Naive thymus-derived CD4-positive, alpha-beta T cell (primary cell): ENCODE data around the gene PDE8B. TPM values are rescaled to one million over a fixed set of nuclear protein-coding genes. Genes with fewer than 3 reads are reported as not detected.

Source experiments
- ATAC-seq: fragments of 150-1000 bp; cut with Tn5 transposase; 2 replicates; pipeline ENCODE4 v1.10.0; 2021; ENCODE audit warnings: mild to moderate bottlenecking, moderate library complexity
- CTCF ChIA-PET: fragments of 350-600 bp; sonication (Branson Sonifier 250); formaldehyde crosslinking; loops from one replicate; lab custom pipeline; 2021; ENCODE audit warnings: antibody characterized with exemption; lab: Charles Lee
- POLR2A ChIA-PET: fragments of 350-600 bp; sonication (Branson Sonifier 250); formaldehyde crosslinking; loops from one replicate; lab custom pipeline; 2021; ENCODE audit warnings: antibody characterized with exemption, inconsistent platforms; lab: Charles Lee
- DNase-seq, 9 donors: peaks; one replicate each; pipeline versions ENCODE4 v3.0.0 to v3.0.0-alpha.2; 2020 to 2022; ENCODE audit warnings: mixed read lengths in 1 of 9
- H3K27ac ChIP-seq: one replicate; pipeline ENCODE4 v1.7.0; 2013; ENCODE audit warnings: mild to moderate bottlenecking, low read depth, low read length, moderate library complexity
- H3K27me3 ChIP-seq, 2 donors: one replicate each; pipeline ENCODE4 v1.7.0; 2013; ENCODE audit warnings: low read length in 2 of 2, mild to moderate bottlenecking in 2 of 2, moderate library complexity in 2 of 2; ENCODE audit not compliant: control insufficient read depth in 2 of 2, insufficient read depth in 2 of 2
- H3K36me3 ChIP-seq, 3 experiments: 1 replicate in 2 of 3; 2 replicates in 1 of 3; pipeline ENCODE4 v1.7.0; 2013; ENCODE audit warnings: low read length in 3 of 3, mild to moderate bottlenecking in 3 of 3, moderate library complexity in 1 of 3; ENCODE audit not compliant: insufficient read depth in 3 of 3, control insufficient read depth in 2 of 3
- H3K4me1 ChIP-seq, 2 donors: one replicate each; pipeline ENCODE4 v1.7.0; 2013; ENCODE audit warnings: low read length in 2 of 2, mild to moderate bottlenecking in 2 of 2, moderate library complexity in 1 of 2; ENCODE audit not compliant: control insufficient read depth in 2 of 2, insufficient read depth in 2 of 2
- H3K4me3 ChIP-seq: 2 replicates; pipeline ENCODE4 v1.7.0; 2013; ENCODE audit warnings: mild to moderate bottlenecking, low read length
- H3K9me3 ChIP-seq, 3 experiments: 1 replicate in 2 of 3; 2 replicates in 1 of 3; pipeline ENCODE4 v1.7.0; 2013; ENCODE audit warnings: low read length in 3 of 3; ENCODE audit not compliant: control insufficient read depth in 2 of 3
- H3K27ac Mint-ChIP-seq, 9 donors: one replicate each; pipeline ENCODE4 v1.8.0; 2020 to 2022; ENCODE audit warnings: mixed read lengths in 9 of 9, mild to moderate bottlenecking in 8 of 9, moderate library complexity in 5 of 9, inconsistent platforms in 2 of 9
- H3K27me3 Mint-ChIP-seq, 5 donors: one replicate each; pipeline ENCODE4 v1.8.0; 2021 to 2022; ENCODE audit warnings: mixed read lengths in 5 of 5, mild to moderate bottlenecking in 1 of 5
- H3K36me3 Mint-ChIP-seq, 5 donors: one replicate each; pipeline ENCODE4 v1.8.0; 2020 to 2022; ENCODE audit warnings: mixed read lengths in 5 of 5, mild to moderate bottlenecking in 3 of 5, inconsistent platforms in 1 of 5
- H3K4me1 Mint-ChIP-seq, 7 donors: one replicate each; pipeline ENCODE4 v1.8.0; 2020 to 2022; ENCODE audit warnings: mixed read lengths in 7 of 7, mild to moderate bottlenecking in 3 of 7, inconsistent platforms in 1 of 7
- H3K4me3 Mint-ChIP-seq, 10 donors: one replicate each; pipeline ENCODE4 v1.8.0; 2020 to 2022; ENCODE audit warnings: mild to moderate bottlenecking in 10 of 10, mixed read lengths in 10 of 10, moderate library complexity in 6 of 10, inconsistent platforms in 2 of 10
- H3K9me3 Mint-ChIP-seq, 11 donors: one replicate each; pipeline ENCODE4 v1.8.0; 2020 to 2022; ENCODE audit warnings: mixed read lengths in 11 of 11, mild to moderate bottlenecking in 4 of 11, inconsistent platforms in 1 of 11, moderate library complexity in 1 of 11
- intact Hi-C, 2 donors: fragments of 100-400 bp; cut with micrococcal nuclease; formaldehyde crosslinking; loops; one replicate each; pipeline ENCODE4 v1.15.1; 2023
- polyA plus RNA-seq, 2 donors: library from polyadenylated mRNA; unstranded; fragments of 300-500 nt; fragmentation: Illumina TruSeq; gene quantifications; one replicate each; pipeline ENCODE4 v1.2.3, GENCODE V29; 2021
- total RNA-seq, 6 experiments: library from RNA in 5 of 6; stranded (reverse) in 5 of 6; gene quantifications; 1 replicate in 5 of 6; 2 replicates in 1 of 6; pipeline ENCODE4 v1.2.3 and lab custom pipeline; 2021 to 2026

Gene PDE8B
- total and polyA plus RNA-seq, 7 experiments from 2014 or later = 0.02 to 1.2 TPM; not detected in 5

DNA sequence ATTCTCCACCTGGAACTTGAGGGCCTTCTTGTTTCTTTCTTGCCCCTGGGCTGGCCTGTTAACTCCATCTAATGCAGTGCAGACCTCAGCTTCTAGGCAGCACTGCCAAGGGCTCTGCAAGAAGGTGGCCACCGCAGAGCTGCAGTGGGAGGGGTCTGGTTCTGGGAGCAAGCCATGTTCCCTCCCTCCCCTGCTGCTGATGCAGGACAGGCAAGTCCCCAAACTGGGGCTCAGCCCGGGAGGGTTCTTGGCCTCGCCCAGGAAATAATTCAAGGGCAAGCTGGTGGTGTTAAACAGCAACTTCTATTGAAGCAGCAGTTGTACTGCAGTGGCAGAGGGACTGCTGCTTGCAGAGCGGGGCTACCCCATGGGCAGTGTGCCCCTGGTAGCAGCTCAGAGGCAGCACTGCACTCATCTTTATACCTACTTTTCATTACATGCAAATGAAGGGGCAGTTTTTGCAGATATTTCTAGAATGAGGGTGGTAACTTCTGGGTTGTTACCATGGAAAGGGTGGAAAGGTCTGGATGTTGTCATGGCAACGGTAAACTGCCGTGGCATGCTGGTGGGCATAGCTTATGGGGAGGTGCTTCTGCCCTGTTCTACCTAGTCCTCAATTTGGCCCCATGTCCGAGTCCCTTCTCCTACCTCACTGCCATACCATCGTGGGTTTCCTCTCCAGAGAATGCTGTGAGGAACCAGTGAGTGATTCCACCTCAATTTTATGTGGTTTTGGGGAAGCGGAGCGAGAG, 199.6 kb downstream of the PDE8B start:
- peaks cover 0 to 18% (median 7%) of the 10 kb centered on the region in 5 donors for H3K27me3 Mint-ChIP-seq
- no peaks in the 10 kb centered on the region for H3K36me3 ChIP-seq
- no peaks in the 10 kb centered on the region for H3K27me3 ChIP-seq
- H3K9me3 ChIP-seq = no peaks in the 10 kb centered on the region
- H3K4me1 ChIP-seq = no peaks in the 10 kb centered on the region
- no peak for DNase-seq
- no peak overlapping the region for H3K4me3 ChIP-seq
- H3K27ac ChIP-seq = no peak overlapping the region
- ChIA-PET POLR2A (no interaction called here), CTCF (no interaction called here)
- H3K27ac Mint-ChIP-seq = no peak overlapping the region
- H3K36me3 Mint-ChIP-seq = no peaks in the 10 kb centered on the region
- H3K9me3 Mint-ChIP-seq = peaks cover 0 to 2% (median 0%) of the 10 kb centered on the region in 11 donors
- no peak overlapping the region for H3K4me3 Mint-ChIP-seq
- no peak for ATAC-seq
- peaks cover 0 to 2% (median 0%) of the 10 kb centered on the region in 7 donors for H3K4me1 Mint-ChIP-seq
- intact Hi-C loops = no loop called here

DNA sequence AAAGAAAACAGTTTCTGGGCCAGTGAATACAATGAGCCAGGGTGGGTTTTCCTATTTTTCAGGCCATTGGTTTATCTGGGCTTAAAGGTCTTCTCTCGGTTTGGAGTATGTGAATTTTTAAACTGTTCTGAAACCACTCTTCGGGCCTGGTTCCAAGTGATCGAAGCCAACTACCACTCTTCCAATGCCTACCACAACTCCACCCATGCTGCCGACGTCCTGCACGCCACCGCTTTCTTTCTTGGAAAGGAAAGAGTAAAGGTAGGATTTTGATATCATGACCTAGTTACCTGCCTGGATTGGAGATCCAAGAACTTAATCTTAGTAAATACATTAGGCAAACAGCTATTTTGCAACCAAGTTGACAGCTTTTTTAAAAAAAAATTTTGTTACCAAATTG, 202.6 kb downstream of the PDE8B start:
- no peaks in the 10 kb centered on the region for H3K4me1 ChIP-seq
- H3K4me3 Mint-ChIP-seq = no peak overlapping the region
- POLR2A ChIA-PET = no interaction called here

DNA sequence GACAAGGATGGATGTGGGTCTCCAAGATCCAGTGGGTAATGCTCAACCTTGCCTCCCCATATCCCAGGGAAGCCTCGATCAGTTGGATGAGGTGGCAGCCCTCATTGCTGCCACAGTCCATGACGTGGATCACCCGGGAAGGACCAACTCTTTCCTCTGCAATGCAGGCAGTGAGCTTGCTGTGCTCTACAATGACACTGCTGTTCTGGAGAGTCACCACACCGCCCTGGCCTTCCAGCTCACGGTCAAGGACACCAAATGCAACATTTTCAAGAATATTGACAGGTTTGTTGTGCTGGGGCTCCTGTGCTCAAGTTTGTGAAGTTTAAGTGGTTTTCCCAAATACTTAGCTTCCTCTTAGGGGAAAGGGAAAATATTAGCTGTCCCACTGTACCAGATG, 207.7 kb downstream of the PDE8B start:
- CTCF ChIA-PET = no interaction called here
- no peak for ATAC-seq

More for the DNA sequence above, 202.6 kb downstream of the PDE8B start:
- peaks cover 0 to 14% (median 7%) of the 10 kb centered on the region in 5 donors for H3K27me3 Mint-ChIP-seq
- no peaks in the 10 kb centered on the region for H3K9me3 ChIP-seq
- no peaks in the 10 kb centered on the region for H3K27me3 ChIP-seq
- H3K4me1 Mint-ChIP-seq = peaks cover 0 to 2% (median 0%) of the 10 kb centered on the region in 7 donors
- DNase-seq = no peak
- no peak overlapping the region for H3K27ac ChIP-seq
- CTCF ChIA-PET = no interaction called here
- H3K9me3 Mint-ChIP-seq = peaks cover 0 to 2% (median 0%) of the 10 kb centered on the region in 11 donors
- intact Hi-C loops = no loop called here
- no peak overlapping the region for H3K27ac Mint-ChIP-seq
- no peak overlapping the region for H3K4me3 ChIP-seq
- no peaks in the 10 kb centered on the region for H3K36me3 Mint-ChIP-seq
- ATAC-seq = no peak
- H3K36me3 ChIP-seq = no peaks in the 10 kb centered on the region

DNA sequence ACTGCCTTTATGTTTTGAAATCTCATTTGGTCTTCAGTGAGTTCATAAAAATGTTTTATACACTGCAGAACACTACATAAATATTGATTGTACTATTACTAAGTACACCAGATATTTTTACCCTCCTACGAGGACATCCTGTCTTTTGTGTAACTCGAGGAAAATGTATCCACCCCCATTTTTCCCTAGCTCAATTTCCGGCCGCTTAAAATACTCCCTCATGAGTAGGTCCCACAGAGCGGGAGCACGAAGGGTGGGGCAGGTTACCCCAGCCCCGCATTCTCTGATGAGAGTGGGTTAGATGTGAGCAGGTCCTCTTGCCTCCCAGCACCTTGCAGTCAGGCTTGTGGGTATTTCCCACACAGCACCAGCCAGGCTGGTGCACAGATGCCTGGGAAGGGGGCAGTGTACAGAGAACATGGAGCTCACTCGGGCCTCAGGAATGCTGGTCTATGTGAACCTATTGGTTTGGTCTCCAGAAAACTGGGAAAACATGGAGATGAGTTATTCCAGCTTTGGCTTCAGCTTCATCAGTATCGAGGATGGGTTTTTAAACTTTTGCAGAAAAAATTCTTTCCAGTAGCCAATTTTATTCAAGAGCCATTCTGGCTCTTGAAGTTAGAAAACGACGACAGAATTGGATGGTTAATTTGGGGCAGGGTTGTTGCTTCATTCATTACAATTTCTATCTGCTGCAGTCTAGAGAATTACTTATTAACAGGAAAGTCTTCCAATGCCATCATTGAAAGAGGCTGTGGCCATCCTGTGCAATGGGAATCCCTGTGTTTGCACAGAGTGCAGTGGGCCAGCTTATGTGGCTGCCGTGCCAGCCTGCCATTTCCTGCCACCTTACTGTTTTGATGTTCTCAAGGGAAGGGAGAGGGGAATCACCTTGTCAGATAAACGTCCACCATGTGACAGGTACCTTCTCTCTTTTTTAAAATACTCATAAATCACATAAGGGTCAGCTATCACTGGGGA, 208.4 kb downstream of the PDE8B start:
- ChIA-PET POLR2A (no interaction called here), CTCF (no interaction called here)
- H3K27me3 ChIP-seq = no peaks in the 10 kb centered on the region
- Mint-ChIP-seq H3K27me3 (peaks cover 0 to 19% (median 11%) of the 10 kb centered on the region in 5 donors), H3K9me3 (peaks cover 0 to 7% (median 0%) of the 10 kb centered on the region in 11 donors), H3K27ac (no peak overlapping the region), H3K4me3 (no peak overlapping the region), H3K36me3 (peaks cover 0 to 3% (median 0%) of the 10 kb centered on the region in 5 donors), H3K4me1 (peaks cover 0 to 3% (median 0%) of the 10 kb centered on the region in 7 donors)
- DNase-seq = no peak
- intact Hi-C loops = no loop called here
- no peaks in the 10 kb centered on the region for H3K36me3 ChIP-seq
- H3K4me1 ChIP-seq = no peaks in the 10 kb centered on the region
- H3K27ac ChIP-seq = no peak overlapping the region
- H3K4me3 ChIP-seq = no peak overlapping the region
- no peak for ATAC-seq
- H3K9me3 ChIP-seq = no peaks in the 10 kb centered on the region

More for the DNA sequence above, 207.7 kb downstream of the PDE8B start:
- no peaks in the 10 kb centered on the region for H3K27me3 ChIP-seq
- no peaks in the 10 kb centered on the region for H3K9me3 ChIP-seq
- H3K4me3 ChIP-seq = no peak overlapping the region
- DNase-seq = no peak
- peaks cover 0 to 7% (median 0%) of the 10 kb centered on the region in 11 donors for H3K9me3 Mint-ChIP-seq
- peaks cover 0 to 2% (median 0%) of the 10 kb centered on the region in 5 donors for H3K36me3 Mint-ChIP-seq
- H3K27ac Mint-ChIP-seq = no peak overlapping the region
- H3K36me3 ChIP-seq = no peaks in the 10 kb centered on the region
- H3K27me3 Mint-ChIP-seq = peaks cover 0 to 19% (median 11%) of the 10 kb centered on the region in 5 donors
- POLR2A ChIA-PET = no interaction called here
- peaks cover 0 to 3% (median 0%) of the 10 kb centered on the region in 7 donors for H3K4me1 Mint-ChIP-seq
- no peaks in the 10 kb centered on the region for H3K4me1 ChIP-seq
- no peak overlapping the region for H3K4me3 Mint-ChIP-seq
- no peak overlapping the region for H3K27ac ChIP-seq
- intact Hi-C loops = no loop called here

DNA sequence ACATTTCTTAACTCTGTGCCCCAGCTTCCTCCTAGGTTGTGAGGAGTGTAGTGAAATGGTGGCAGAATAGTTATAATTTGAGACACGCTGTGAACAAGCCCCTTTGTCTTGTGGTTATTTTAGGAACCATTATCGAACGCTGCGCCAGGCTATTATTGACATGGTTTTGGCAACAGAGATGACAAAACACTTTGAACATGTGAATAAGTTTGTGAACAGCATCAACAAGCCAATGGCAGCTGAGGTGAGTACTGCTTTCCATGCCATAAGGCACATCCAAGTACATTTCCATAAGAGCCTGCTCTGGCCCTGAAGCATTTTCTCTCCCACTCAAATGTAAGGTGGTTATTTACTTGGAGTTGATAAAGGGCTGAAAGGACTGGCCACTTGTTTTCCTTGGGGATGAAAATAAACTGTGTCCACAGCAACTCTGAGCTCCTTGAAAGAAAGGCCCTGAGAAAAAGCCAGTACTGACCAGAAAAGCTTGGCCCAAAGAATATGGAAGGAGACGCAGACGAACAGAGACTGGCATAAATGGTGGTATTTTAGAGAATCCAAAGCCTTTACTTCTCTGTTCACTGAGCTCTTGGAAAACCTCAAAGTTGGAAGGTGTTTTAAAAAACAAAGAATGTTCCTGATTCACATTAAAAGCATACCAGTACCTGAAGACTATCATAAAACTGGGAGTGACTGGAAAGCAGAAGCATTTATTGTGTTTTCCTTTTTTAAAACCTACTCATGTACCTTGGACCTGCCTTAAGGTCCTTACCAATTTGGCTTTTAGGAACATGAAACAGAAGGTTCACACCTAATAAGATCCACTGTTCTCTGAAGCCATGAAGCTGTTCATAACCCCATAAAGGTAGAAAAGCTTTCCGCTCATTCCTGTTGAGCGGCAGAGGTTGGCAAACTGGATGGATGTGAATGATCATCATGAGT, 209.4 kb downstream of the PDE8B start:
- H3K4me3 ChIP-seq = no peak overlapping the region
- DNase-seq (no peak), ATAC-seq (no peak)
- no peaks in the 10 kb centered on the region for H3K27me3 ChIP-seq
- no peaks in the 10 kb centered on the region for H3K9me3 ChIP-seq
- Mint-ChIP-seq H3K36me3 (peaks cover 0 to 3% (median 0%) of the 10 kb centered on the region in 5 donors), H3K4me1 (peaks cover 0 to 3% (median 0%) of the 10 kb centered on the region in 7 donors), H3K27me3 (peaks cover 0 to 19% (median 11%) of the 10 kb centered on the region in 5 donors), H3K4me3 (no peak overlapping the region), H3K27ac (no peak overlapping the region), H3K9me3 (peaks cover 0 to 7% (median 0%) of the 10 kb centered on the region in 11 donors)
- H3K4me1 ChIP-seq = no peaks in the 10 kb centered on the region
- H3K36me3 ChIP-seq = no peaks in the 10 kb centered on the region
- ChIA-PET CTCF (interaction anchor here (0.6 kb wide), 1 partner anchor 290 kb away, joined by 3 read pairs; no protein-coding TSS in a partner anchor), POLR2A (no interaction called here)
- intact Hi-C loops = no loop called here
- no peak overlapping the region for H3K27ac ChIP-seq

DNA sequence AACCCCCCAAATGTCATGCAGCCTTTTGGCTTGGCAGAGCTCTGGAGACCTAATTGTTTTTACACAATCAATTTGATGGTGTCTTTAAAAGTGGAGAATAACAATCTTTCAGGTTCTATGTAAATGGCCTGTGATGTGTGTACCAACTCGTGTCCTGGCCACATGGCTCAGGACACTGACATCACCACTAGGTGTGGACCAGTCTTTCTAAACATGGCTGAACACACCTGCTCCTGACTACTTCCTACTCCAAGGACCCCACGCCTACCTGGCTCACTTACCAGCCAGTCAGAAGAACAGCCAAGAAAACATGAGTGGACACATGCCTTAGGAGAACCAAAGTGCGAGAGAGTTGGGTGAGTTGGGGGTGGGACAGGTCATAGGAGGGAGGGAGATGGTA, 210.5 kb downstream of the PDE8B start:
- Histone ChIP-seq H3K4me1 (no peaks in the 10 kb centered on the region), H3K27ac (no peak overlapping the region), H3K4me3 (no peak overlapping the region), H3K9me3 (no peaks in the 10 kb centered on the region), H3K36me3 (no peaks in the 10 kb centered on the region), H3K27me3 (no peaks in the 10 kb centered on the region)
- intact Hi-C loops = no loop called here
- Mint-ChIP-seq H3K9me3 (peaks cover 0 to 7% (median 0%) of the 10 kb centered on the region in 11 donors), H3K4me3 (no peak overlapping the region), H3K27ac (peak overlapping the region in 1 of 9 donors; percentile 65), H3K36me3 (peaks cover 0 to 3% (median 0%) of the 10 kb centered on the region in 5 donors), H3K4me1 (peaks cover 0 to 3% (median 0%) of the 10 kb centered on the region in 7 donors), H3K27me3 (peaks cover 0 to 19% (median 8%) of the 10 kb centered on the region in 5 donors)
- DNase-seq (no peak), ATAC-seq (no peak)
- POLR2A ChIA-PET = no interaction called here
- CTCF ChIA-PET = no interaction called here
